Activated T-helper 17 cell treated with anti-CD3 and anti-CD28 coated beads, Interleukin-2, amount 50 U/mL, for 72 hours (primary cell): ENCODE data around the gene DOCK3. TPM values are rescaled to one million over a fixed set of nuclear protein-coding genes. Genes with fewer than 3 reads are reported as not detected.
"Not testable (repeated sequence)": the region's sequence is repeated elsewhere in the genome, so short reads cannot be mapped to it uniquely, and the experiment has no call there.

Source experiments
- ATAC-seq: fragments of 150-1000 bp; cut with Tn5 transposase; replicated peaks from 2 replicates; pipeline ENCODE4 v1.10.0; 2021; ENCODE audit warnings: mild to moderate bottlenecking, moderate library complexity
- H3K27ac Mint-ChIP-seq: one replicate; pipeline ENCODE4 v1.8.0; 2022; ENCODE audit warnings: mixed read lengths
- H3K27me3 Mint-ChIP-seq: one replicate; pipeline ENCODE4 v1.8.0; 2022; ENCODE audit warnings: mixed read lengths
- H3K36me3 Mint-ChIP-seq: one replicate; pipeline ENCODE4 v1.8.0; 2022; ENCODE audit warnings: low read depth, mild to moderate bottlenecking, mixed read lengths
- H3K4me1 Mint-ChIP-seq: one replicate; pipeline ENCODE4 v1.8.0; 2022; ENCODE audit warnings: mixed read lengths
- H3K4me3 Mint-ChIP-seq: one replicate; pipeline ENCODE4 v1.8.0; 2022; ENCODE audit warnings: mild to moderate bottlenecking, mixed read lengths
- H3K9me3 Mint-ChIP-seq: one replicate; pipeline ENCODE4 v1.8.0; 2022; ENCODE audit warnings: mixed read lengths
- total RNA-seq, 2 donors: library from RNA; stranded (reverse); gene quantifications; one replicate each; pipeline ENCODE4 v1.2.3, GENCODE V29; 2022

DOCK3 gene
- total RNA-seq, 2 donors from 2014 or later, result 3.8 to 7.8 TPM

DNA sequence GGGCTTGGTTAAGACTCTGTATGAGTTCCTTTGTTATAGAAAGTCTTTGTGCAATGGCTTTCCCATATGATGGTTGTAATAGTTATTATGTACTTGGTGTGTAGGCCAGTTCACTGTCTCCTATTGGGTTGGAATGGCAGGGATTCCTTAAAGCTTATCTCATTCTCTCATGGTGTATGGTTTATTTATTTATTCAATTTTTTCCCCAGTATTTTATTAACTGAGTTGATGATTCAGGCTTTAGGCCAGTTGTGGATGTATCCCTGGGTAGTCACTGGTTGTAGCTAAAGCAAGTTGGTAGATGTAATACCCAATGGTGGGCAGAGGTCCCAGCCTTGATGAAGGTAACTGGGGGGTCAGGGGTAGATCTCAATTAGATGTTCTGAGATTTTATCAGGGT, 349.4 kb downstream of the DOCK3 start:
- H3K27ac Mint-ChIP-seq, result peak overlapping the region; percentile 76
- peaks cover 28% of the 10 kb centered on the region for H3K4me1 Mint-ChIP-seq

DNA sequence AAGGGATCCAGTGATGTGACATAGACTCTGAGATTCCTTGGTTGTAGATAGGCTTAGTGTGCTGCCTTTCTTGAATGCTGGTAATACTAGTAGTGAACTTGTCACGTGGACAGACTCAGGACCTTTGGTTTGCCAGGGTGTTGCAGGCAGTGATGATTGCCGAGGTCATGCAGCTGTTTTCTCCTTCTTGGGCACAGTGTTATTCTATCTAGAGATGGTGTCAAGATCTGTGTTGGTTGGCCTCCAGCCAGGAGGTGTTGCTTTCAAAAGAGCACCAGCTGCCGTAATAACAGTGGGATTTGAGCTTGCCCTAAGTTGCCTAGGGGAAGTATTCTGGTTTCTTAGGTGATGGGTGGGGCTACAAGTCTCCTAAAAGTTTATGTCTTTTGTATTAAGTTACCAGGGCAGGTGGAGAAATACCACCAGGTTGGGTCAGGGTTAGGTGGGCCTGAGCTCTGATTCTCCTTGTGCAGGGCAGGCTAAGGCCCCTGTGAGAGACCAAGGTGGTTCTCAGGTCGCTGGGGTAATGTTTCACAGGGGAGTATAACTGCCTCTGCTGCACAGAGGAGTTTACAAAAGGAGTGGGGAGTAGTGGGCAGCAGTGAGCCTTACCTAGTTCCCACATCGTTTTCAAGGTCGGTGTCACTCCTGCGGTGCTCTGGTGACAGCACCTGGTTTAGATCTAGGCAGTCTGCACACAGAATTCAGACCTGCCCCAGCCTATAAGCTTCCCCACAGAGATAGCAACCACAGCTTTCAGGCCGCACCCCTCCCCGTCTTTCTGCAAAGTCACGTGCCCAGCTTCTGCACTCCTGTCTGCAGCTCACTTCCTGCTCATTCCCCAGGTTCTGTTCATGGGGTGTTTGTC, 350.3 kb downstream of the DOCK3 start:
- ATAC-seq, result peak; percentile 96
- Mint-ChIP-seq H3K27ac (peak overlapping the region; percentile 76), H3K27me3 (peaks cover under 1% of the 10 kb centered on the region), H3K36me3 (no peaks in the 10 kb centered on the region), H3K4me1 (peaks cover 28% of the 10 kb centered on the region), H3K9me3 (no peaks in the 10 kb centered on the region), H3K4me3 (peak overlapping the region; percentile 62)

More for the DNA sequence above, 349.4 kb downstream of the DOCK3 start:
- no peak for ATAC-seq
- no peak overlapping the region for H3K4me3 Mint-ChIP-seq
- no peaks in the 10 kb centered on the region for H3K36me3 Mint-ChIP-seq
- peaks cover 3% of the 10 kb centered on the region for H3K9me3 Mint-ChIP-seq
- peaks cover 3% of the 10 kb centered on the region for H3K27me3 Mint-ChIP-seq

DNA sequence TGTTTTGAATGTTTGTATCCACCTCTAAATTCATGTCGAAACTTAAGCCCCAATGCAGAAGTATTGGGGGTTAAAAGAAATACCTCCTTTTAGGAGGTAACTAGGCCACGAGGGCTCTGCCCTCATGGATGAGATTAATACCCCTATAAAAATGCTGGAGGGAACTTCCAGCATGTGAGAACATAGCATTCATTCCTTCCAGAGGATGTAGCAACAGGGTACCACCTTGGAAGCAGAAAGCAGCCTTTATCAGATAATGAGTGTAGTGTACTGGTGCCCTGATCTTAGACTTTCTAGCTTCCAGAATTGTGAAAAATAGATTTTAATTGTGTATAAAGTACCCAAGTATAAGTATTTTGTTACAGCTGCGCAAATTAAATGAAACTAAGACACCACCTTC, 356.9 kb downstream of the DOCK3 start:
- H3K27ac Mint-ChIP-seq, result no peak overlapping the region
- ATAC-seq, result no peak
- no peak overlapping the region for H3K4me3 Mint-ChIP-seq
- H3K4me1 Mint-ChIP-seq, result peaks cover under 1% of the 10 kb centered on the region
- H3K36me3 Mint-ChIP-seq, result no peaks in the 10 kb centered on the region
- H3K9me3 Mint-ChIP-seq, result peaks cover under 1% of the 10 kb centered on the region
- peaks cover 6% of the 10 kb centered on the region for H3K27me3 Mint-ChIP-seq

DNA sequence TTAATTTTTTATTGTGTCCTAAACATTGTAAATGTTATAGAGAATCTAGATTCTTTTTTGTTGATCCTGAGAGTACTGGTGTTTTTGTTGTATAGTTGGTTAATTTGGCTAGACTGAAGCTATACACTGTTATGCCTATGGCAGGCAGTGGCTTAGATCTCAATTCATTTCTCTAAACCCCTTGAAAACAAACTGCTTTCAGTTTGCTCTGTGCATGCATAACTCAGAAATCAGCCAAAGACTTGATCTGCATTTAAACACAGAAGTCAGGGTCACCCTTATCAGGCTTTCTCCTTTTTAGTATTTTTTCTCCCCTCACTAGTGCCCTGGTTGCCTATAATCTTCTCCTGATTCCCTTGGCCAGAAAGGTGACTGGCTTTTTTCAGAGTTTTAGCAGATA, 360.9 kb downstream of the DOCK3 start:
- no peak for ATAC-seq
- Mint-ChIP-seq H3K27ac (no peak overlapping the region), H3K4me1 (no peaks in the 10 kb centered on the region), H3K27me3 (peaks cover 6% of the 10 kb centered on the region), H3K36me3 (no peaks in the 10 kb centered on the region), H3K4me3 (no peak overlapping the region), H3K9me3 (peaks cover 4% of the 10 kb centered on the region)

DNA sequence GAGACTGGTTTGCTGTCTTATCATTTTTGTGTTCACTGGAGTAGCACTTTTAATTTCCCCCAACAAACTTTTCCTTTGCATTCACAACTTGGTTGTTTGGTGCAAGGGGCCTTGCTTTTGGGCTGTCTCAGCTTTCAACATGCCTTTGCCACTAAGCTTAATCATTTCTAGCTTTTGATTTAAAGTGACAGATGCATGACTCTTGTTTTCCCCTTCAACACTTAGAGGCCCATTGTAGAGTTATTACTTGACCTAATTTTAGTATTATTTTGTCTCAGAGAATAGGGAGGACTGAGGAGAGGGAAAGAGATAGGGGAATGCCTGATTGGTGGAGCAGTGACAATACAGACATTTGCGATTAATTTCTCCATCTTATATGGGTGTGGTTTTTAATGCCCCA, 370.3 kb downstream of the DOCK3 start:
- no peaks in the 10 kb centered on the region for H3K9me3 Mint-ChIP-seq
- no peak overlapping the region for H3K27ac Mint-ChIP-seq
- H3K36me3 Mint-ChIP-seq, result no peaks in the 10 kb centered on the region
- H3K4me3 Mint-ChIP-seq, result no peak overlapping the region
- no peaks in the 10 kb centered on the region for H3K27me3 Mint-ChIP-seq
- peaks cover 5% of the 10 kb centered on the region for H3K4me1 Mint-ChIP-seq
- peak; percentile 51 for ATAC-seq

DNA sequence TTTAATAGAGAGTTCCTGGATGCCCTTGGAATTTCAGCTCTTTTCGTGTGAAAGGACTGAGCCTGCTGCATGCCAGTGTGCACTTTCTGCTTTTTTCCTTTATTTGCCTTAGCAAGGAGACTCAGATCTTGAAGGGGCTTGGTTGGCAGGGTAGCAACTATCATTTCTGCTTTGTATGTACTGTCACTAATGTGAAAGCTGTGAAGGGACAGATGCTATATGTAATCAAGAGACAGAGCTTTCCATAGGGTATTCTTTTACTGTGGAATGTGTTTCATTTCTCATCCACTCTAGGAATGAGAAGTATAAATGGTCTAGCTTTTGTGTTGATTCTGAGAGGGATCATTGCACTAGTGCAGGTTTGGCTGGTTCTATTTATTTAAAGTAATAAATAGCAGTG, 377.8 kb downstream of the DOCK3 start:
- no peaks in the 10 kb centered on the region for H3K27me3 Mint-ChIP-seq
- H3K4me1 Mint-ChIP-seq, result no peaks in the 10 kb centered on the region
- H3K36me3 Mint-ChIP-seq, result no peaks in the 10 kb centered on the region
- H3K4me3 Mint-ChIP-seq, result no peak overlapping the region
- H3K27ac Mint-ChIP-seq, result no peak overlapping the region
- H3K9me3 Mint-ChIP-seq, result no peaks in the 10 kb centered on the region
- ATAC-seq, result no peak

DNA sequence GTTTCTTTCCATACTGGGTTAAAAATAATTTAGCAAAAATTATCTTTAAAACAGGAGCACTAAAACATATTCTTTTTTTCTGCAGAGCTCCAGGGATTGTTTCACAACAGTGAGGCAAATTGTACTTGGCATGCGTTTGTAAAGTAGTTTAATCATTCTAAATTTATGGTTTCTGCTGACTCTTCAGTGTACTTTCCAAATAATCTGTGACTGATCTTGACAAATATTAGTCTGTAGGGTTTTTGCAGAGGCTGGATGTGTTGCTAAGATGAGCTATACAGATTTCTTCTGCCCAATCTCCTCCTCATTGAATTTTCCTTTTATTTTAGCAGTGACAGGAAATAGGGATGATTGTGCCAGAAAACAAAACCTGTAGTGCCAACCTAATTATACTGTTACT, 382.4 kb downstream of the DOCK3 start:
- ATAC-seq, result no peak
- no peak overlapping the region for H3K27ac Mint-ChIP-seq
- no peaks in the 10 kb centered on the region for H3K36me3 Mint-ChIP-seq
- no peak overlapping the region for H3K4me3 Mint-ChIP-seq
- H3K27me3 Mint-ChIP-seq, result peaks cover 5% of the 10 kb centered on the region
- H3K4me1 Mint-ChIP-seq, result no peaks in the 10 kb centered on the region
- no peaks in the 10 kb centered on the region for H3K9me3 Mint-ChIP-seq

DNA sequence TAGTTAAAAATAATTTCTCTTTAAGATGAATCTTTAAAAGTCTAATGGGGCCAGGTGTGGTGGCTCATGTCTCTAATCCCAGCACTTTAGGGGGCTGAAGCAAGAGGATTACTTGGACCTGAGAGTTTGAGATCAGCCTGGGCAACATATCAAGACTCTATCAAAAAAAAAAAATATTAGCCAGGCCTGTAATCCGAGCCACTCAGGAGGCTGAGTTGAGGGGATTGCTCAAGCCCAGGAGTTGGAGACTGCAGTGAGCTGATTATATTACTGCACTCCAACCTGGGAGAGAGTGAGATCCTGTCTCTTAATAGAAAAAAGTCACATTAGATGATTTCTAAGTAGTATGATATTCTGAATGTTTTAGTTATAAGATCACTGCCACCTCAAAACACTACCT, 388.3 kb downstream of the DOCK3 start:
- Mint-ChIP-seq H3K4me1 (no peaks in the 10 kb centered on the region), H3K27me3 (peaks cover 5% of the 10 kb centered on the region), H3K9me3 (no peaks in the 10 kb centered on the region), H3K4me3 (no peak overlapping the region), H3K36me3 (no peaks in the 10 kb centered on the region), H3K27ac (no peak overlapping the region)
- no peak for ATAC-seq

DNA sequence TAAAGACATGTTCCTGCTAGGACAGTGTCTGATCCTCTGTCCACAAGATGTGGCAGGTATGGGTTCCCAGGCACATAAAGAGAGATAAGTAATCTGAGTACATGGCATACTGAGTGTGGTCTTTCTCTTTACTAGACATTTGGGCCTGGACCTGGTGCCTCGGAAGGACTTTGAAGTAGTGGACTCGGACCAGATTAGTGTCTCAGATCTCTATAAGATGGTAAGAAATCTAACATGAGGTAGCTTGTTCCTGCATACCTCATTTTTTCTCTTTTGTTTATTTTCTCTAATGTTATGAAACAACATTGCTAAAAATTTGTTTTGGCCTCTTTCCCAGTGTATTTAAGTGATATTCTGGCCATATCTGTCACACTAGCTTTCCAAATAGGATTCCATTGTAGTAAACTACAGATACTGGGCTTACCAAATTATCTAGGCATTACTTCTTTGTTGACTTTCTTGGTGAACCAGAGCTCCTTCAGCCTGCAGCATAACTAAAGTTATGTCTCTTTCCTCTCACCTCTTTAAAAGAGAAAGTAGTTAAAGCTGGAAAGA, 400.6 kb downstream of the DOCK3 start:
- Mint-ChIP-seq H3K9me3 (no peaks in the 10 kb centered on the region), H3K4me1 (no peaks in the 10 kb centered on the region), H3K27ac (no peak overlapping the region), H3K4me3 (no peak overlapping the region), H3K36me3 (no peaks in the 10 kb centered on the region), H3K27me3 (no peaks in the 10 kb centered on the region)
- ATAC-seq, result no peak

DNA sequence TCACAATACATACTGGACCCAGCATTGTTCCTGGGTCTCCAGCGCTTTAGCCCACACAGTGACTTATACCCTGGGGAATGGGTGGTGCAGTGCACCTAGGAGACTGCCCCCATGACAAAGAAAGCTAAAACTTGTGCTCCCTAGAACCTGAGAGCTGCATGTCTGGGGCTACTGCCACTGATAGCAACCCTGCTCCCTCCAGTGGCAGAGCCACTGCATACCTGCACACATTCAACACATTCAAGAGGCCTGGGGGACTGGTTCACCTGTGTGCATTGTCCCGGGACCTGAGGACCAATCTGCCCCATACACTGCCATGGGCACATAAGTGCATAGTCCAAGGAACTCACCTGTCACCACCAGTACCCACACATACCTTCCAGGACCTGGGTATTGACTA, 407.6 kb downstream of the DOCK3 start:
- H3K36me3 Mint-ChIP-seq, result peaks cover 7% of the 10 kb centered on the region
- H3K9me3 Mint-ChIP-seq, result peaks cover 28% of the 10 kb centered on the region
- H3K4me3 Mint-ChIP-seq, result no peak overlapping the region
- ATAC-seq, result no peak
- H3K27me3 Mint-ChIP-seq, result no peaks in the 10 kb centered on the region
- no peak overlapping the region for H3K27ac Mint-ChIP-seq
- no peaks in the 10 kb centered on the region for H3K4me1 Mint-ChIP-seq

DNA sequence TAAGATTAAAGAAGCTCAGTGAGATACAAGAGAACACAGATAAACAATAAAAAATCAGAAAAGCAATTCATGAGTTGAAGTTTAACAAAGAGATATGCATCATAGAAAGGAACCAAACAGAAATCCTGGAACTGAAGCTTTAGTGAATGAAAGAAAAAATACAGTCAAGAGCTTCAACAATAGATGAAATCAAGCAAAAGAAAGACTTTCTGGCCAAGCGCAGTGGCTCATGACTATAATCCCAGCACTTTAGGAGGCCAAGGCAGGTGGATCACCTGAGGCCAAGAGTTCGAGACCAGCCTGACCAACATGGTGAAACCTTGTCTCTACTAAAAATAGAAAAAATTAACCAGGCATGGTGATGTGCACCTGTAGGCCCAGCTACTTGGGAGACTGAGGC, 408.8 kb downstream of the DOCK3 start:
- Mint-ChIP-seq H3K27me3 (no peaks in the 10 kb centered on the region), H3K4me3 (no peak overlapping the region), H3K36me3 (peaks cover 7% of the 10 kb centered on the region), H3K9me3 (peaks cover 28% of the 10 kb centered on the region), H3K27ac (no peak overlapping the region), H3K4me1 (no peaks in the 10 kb centered on the region)
- ATAC-seq, result no peak

DNA sequence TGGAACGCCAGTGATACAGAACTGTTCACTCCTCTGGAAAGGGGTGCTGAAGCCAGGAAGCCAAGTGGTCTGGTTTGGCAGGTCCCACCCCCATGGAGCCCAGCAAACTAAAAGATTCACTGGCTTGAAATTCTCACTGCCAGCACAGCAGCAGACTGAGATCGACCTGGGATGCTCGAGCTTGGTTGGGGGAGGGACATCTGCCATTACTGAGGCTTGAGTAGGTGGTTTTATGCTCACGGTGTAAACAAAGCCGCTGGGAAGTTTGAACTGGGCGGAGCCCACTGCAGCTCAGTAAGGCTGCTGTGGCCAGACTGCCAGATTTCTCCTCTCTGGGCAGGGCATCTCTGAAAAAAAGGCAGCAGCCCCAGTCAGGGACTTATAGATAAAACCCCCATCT, 417.4 kb downstream of the DOCK3 start:
- H3K27ac Mint-ChIP-seq, H3K27me3 Mint-ChIP-seq, H3K36me3 Mint-ChIP-seq, H3K4me3 Mint-ChIP-seq, H3K4me1 Mint-ChIP-seq, ATAC-seq: not testable (repeated sequence)
- peaks cover 11% of the 10 kb centered on the region for H3K9me3 Mint-ChIP-seq

DNA sequence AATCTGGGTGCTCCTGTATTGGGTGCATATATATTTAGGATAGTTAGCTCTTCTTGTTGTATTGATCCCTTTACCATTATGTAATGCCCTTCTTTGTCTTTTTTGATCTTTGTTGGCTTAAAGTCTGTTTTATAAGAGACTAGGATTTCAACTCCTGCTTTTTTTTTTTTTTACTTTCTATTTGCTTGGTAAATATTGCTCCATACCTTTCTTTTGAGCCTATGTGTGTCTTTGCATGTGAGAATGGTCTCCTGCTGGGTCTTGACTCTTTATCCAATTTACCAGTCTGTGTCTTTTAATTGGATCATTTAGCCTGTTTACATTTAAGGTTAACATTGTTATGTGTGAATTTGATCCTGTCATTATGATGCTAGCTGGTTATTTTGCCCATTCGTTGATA, 420.1 kb downstream of the DOCK3 start:
- H3K27ac Mint-ChIP-seq, H3K4me1 Mint-ChIP-seq, H3K36me3 Mint-ChIP-seq, ATAC-seq, H3K27me3 Mint-ChIP-seq, H3K4me3 Mint-ChIP-seq: not testable (repeated sequence)
- peaks cover 11% of the 10 kb centered on the region for H3K9me3 Mint-ChIP-seq

DNA sequence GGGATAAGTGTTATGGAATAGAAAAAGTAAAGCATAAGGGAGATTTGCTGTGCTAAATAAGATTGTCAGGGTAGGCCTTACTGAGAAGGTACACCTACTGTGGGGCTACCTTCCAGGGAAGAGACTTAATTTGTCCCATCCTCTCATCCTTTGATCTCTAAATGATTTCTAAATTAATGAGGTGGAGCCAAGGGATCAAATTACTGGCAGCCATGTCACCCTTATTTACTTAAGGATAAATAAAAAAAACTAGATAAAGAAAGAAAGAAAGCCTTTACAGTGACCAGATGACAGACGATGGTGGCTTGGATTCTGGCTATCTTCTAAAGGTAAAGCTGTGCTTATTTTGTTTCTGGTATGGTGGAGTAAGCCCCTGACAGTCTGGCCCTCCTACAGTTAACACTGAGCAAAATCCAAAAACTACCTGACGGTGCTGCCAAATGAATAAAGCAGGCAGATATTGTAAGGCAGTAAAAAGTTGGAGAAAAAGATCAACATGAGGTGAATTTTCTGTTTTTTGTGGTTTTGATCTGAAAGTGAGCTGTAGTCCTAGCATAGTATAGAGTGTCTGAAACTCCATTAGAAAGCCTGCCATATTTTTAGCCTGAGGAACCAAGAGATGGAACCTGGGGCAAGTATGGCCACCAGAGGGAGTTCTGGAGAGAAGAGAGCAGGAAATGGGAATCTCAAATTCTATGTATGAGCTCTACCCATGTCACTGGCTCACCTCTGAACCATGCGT, 425.2 kb downstream of the DOCK3 start:
- no peak overlapping the region for H3K27ac Mint-ChIP-seq

DNA sequence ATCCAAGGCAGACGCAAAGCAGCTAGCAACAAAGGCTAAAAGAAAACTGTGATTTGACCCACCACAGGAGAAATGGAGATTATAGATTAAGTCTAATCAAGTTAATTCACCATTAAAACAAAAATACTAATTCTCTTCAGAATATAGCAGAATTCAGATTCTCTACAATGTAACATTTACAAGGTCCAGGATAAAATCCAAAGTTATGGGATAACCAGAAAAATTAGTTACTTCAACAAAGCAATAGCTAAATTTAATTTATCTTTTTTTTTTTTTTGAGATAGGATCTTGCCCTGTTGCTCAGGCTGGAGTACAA, 425.8 kb downstream of the DOCK3 start:
- H3K4me1 Mint-ChIP-seq, result no peaks in the 10 kb centered on the region
- no peak overlapping the region for H3K27ac Mint-ChIP-seq
- H3K36me3 Mint-ChIP-seq, result peaks cover 6% of the 10 kb centered on the region
- H3K9me3 Mint-ChIP-seq, result peaks cover 6% of the 10 kb centered on the region
- no peaks in the 10 kb centered on the region for H3K27me3 Mint-ChIP-seq
- no peak overlapping the region for H3K4me3 Mint-ChIP-seq
- no peak for ATAC-seq

More for the DNA sequence above, 425.2 kb downstream of the DOCK3 start:
- Mint-ChIP-seq H3K4me1 (no peaks in the 10 kb centered on the region), H3K27me3 (no peaks in the 10 kb centered on the region), H3K36me3 (peaks cover 6% of the 10 kb centered on the region), H3K4me3 (no peak overlapping the region), H3K9me3 (peaks cover 6% of the 10 kb centered on the region)
- no peak for ATAC-seq
